Breast epithelium (tissue), 4 donors: ENCODE measurements around the gene CHCHD10. TPM values are rescaled to one million over a fixed set of nuclear protein-coding genes. Genes with fewer than 3 reads are reported as not detected.

Experiments
- DNase-seq, 2 donors: peaks; one replicate each; pipeline ENCODE4 v3.0.0-alpha.2; 2019; ENCODE audit warnings: low spot score in 2 of 2
- H3K27ac ChIP-seq, 2 donors: fragments of 200-600 bp; sonication (generic) in 1 of 2; one replicate each; pipeline ENCODE4 v1.5.1; 2016 to 2019; ENCODE audit warnings: mild to moderate bottlenecking in 1 of 2
- H3K27me3 ChIP-seq, 2 donors: fragments of 200-600 bp; sonication (generic) in 1 of 2; one replicate each; pipeline versions ENCODE4 v1.5.1 to v1.6.0; 2017 to 2019; ENCODE audit warnings: control low read depth in 1 of 2, mild to moderate bottlenecking in 1 of 2
- H3K36me3 ChIP-seq: fragments of 200-600 bp; one replicate; pipeline ENCODE4 v1.5.1; 2019
- H3K4me1 ChIP-seq, 2 donors: fragments of 200-600 bp; sonication (generic); one replicate each; pipeline ENCODE4 v1.5.1; 2016 to 2019; ENCODE audit warnings: control low read depth in 1 of 2
- H3K4me3 ChIP-seq, 3 donors: fragments of 200-600 bp; sonication (generic); 1 replicate in 2 of 3; 2 replicates in 1 of 3; pipeline ENCODE4 v1.5.1; 2016 to 2019; ENCODE audit warnings: mild to moderate bottlenecking in 3 of 3, moderate library complexity in 2 of 3
- H3K9me3 ChIP-seq, 2 donors: fragments of 200-600 bp; sonication (generic) in 1 of 2; one replicate each; pipeline ENCODE4 v1.5.1; 2016 to 2019; ENCODE audit warnings: control low read depth in 1 of 2
- POLR2A ChIP-seq: fragments of 450-650 bp; IDR thresholded peaks from one replicate; pipeline ENCODE4 v1.6.1; 2016; ENCODE audit warnings: antibody characterized with exemption, mild to moderate bottlenecking, moderate library complexity
- POLR2AphosphoS5 ChIP-seq, 3 donors: sonication (generic); formaldehyde crosslinking; IDR thresholded peaks; one replicate each; pipeline ENCODE4 v1.6.1; 2017; ENCODE audit warnings: antibody characterized with exemption in 3 of 3
- intact Hi-C: fragments of 100-400 bp; cut with DNase I; formaldehyde crosslinking; loops from one replicate; pipeline ENCODE4 v1.15.1; 2023; ENCODE audit warnings: low total_unique reads
- total RNA-seq, 3 donors: library from RNA; depleted of rRNA; stranded (reverse); fragments of >200 nt; gene quantifications; one replicate each; pipeline ENCODE4 v1.1.0, GENCODE V29; 2016
- TF ChIP-seq, protein P1 (sequence below), 3 donors: fragments of 450-650 bp; IDR thresholded peaks; one replicate each; pipeline ENCODE4 v1.5.1; 2016 to 2017; ENCODE audit warnings: antibody characterized with exemption in 3 of 3, mild to moderate bottlenecking in 3 of 3, moderate library complexity in 3 of 3

CHCHD10 gene
- total RNA-seq, 3 donors from 2014 or later: 5.6 to 22.8 (median 21.4) TPM

DNA sequence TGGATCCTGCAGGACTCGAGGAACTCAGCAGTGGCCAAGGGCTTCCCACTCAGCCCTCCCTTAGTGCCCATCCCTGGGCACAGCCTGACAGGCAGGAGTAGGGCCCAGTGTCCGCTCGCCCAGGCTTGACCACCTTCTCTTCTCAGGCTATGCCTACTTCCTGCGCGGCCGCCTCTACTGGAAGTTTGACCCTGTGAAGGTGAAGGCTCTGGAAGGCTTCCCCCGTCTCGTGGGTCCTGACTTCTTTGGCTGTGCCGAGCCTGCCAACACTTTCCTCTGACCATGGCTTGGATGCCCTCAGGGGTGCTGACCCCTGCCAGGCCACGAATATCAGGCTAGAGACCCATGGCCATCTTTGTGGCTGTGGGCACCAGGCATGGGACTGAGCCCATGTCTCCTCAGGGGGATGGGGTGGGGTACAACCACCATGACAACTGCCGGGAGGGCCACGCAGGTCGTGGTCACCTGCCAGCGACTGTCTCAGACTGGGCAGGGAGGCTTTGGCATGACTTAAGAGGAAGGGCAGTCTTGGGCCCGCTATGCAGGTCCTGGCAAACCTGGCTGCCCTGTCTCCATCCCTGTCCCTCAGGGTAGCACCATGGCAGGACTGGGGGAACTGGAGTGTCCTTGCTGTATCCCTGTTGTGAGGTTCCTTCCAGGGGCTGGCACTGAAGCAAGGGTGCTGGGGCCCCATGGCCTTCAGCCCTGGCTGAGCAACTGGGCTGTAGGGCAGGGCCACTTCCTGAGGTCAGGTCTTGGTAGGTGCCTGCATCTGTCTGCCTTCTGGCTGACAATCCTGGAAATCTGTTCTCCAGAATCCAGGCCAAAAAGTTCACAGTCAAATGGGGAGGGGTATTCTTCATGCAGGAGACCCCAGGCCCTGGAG, 15.7 kb upstream of the CHCHD10 start:
- DNase-seq: no peak
- Histone ChIP-seq H3K36me3 (no peaks in the 10 kb centered on the region), H3K27me3 (no peaks in the 10 kb centered on the region), H3K4me1 (peaks cover 3 to 5% of the 10 kb centered on the region in 2 donors), H3K9me3 (no peaks in the 10 kb centered on the region), H3K27ac (peak overlapping the region in 1 of 2 donors; percentile 20), H3K4me3 (no peak overlapping the region)
- no peak for TF ChIP-seq POLR2AphosphoS5 (IDR thresholded peaks at IDR 0.05)
- no peak for TF ChIP-seq POLR2A
- TF ChIP-seq, protein P1, sequence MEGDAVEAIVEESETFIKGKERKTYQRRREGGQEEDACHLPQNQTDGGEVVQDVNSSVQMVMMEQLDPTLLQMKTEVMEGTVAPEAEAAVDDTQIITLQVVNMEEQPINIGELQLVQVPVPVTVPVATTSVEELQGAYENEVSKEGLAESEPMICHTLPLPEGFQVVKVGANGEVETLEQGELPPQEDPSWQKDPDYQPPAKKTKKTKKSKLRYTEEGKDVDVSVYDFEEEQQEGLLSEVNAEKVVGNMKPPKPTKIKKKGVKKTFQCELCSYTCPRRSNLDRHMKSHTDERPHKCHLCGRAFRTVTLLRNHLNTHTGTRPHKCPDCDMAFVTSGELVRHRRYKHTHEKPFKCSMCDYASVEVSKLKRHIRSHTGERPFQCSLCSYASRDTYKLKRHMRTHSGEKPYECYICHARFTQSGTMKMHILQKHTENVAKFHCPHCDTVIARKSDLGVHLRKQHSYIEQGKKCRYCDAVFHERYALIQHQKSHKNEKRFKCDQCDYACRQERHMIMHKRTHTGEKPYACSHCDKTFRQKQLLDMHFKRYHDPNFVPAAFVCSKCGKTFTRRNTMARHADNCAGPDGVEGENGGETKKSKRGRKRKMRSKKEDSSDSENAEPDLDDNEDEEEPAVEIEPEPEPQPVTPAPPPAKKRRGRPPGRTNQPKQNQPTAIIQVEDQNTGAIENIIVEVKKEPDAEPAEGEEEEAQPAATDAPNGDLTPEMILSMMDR (IDR thresholded peaks at IDR 0.05): no peak
- intact Hi-C loops: no loop called here

- Histone ChIP-seq H3K36me3 (no peaks in the 10 kb centered on the region), H3K27me3 (no peaks in the 10 kb centered on the region), H3K4me1 (peaks cover 3 to 5% of the 10 kb centered on the region in 2 donors), H3K4me3 (no peak overlapping the region), H3K27ac (no peak overlapping the region), H3K9me3 (no peaks in the 10 kb centered on the region)
- TF ChIP-seq POLR2A (no peak), POLR2AphosphoS5 (IDR thresholded peaks at IDR 0.05) (no peak)
- TF ChIP-seq, protein P1 (IDR thresholded peaks at IDR 0.05): no peak
- no peak for DNase-seq
- intact Hi-C loops: no loop called here
Observed at GRCh38 chr22:23782703-23783102, 14.9 kb upstream of the CHCHD10 start.

DNA sequence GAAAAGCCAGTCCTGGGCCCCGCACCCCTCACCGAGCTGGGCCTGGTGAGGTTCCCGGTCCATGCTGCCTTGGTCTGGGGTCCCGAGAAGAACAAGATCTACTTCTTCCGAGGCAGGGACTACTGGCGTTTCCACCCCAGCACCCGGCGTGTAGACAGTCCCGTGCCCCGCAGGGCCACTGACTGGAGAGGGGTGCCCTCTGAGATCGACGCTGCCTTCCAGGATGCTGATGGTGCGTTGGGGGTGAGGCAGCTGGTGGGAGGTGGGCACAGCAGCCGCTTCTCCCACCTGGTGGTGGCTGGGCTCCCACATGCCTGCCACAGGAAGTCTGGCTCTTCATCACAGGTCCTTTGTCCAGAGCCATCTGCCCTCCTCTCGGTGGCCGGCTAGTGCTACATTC, 14.5 kb upstream of the CHCHD10 start:
- DNase-seq: no peak
- no peaks in the 10 kb centered on the region for H3K36me3 ChIP-seq
- no peak overlapping the region for H3K27ac ChIP-seq
- H3K9me3 ChIP-seq: no peaks in the 10 kb centered on the region
- TF ChIP-seq POLR2A (no peak), POLR2AphosphoS5 (IDR thresholded peaks at IDR 0.05) (no peak)
- TF ChIP-seq, protein P1 (IDR thresholded peaks at IDR 0.05): no peak
- intact Hi-C loops: no loop called here
- H3K4me1 ChIP-seq: peaks cover 3 to 5% of the 10 kb centered on the region in 2 donors
- no peak overlapping the region for H3K4me3 ChIP-seq
- H3K27me3 ChIP-seq: no peaks in the 10 kb centered on the region

GRCh38 chr22:23781511-23782183, 13.9 kb upstream of the CHCHD10 start:
- no peak overlapping the region for H3K27ac ChIP-seq
- no peaks in the 10 kb centered on the region for H3K27me3 ChIP-seq
- H3K9me3 ChIP-seq: no peaks in the 10 kb centered on the region
- DNase-seq: no peak
- no peaks in the 10 kb centered on the region for H3K36me3 ChIP-seq
- intact Hi-C loops: no loop called here
- no peak overlapping the region for H3K4me3 ChIP-seq
- TF ChIP-seq POLR2AphosphoS5 (IDR thresholded peaks at IDR 0.05) (no peak), POLR2A (no peak)
- TF ChIP-seq, protein P1 (IDR thresholded peaks at IDR 0.05): no peak
- H3K4me1 ChIP-seq: peaks cover 3 to 5% of the 10 kb centered on the region in 2 donors

- no peak for TF ChIP-seq POLR2A
- TF ChIP-seq POLR2AphosphoS5 (IDR thresholded peaks at IDR 0.05): no peak
- TF ChIP-seq, protein P1 (IDR thresholded peaks at IDR 0.05): no peak
- no peaks in the 10 kb centered on the region for H3K27me3 ChIP-seq
- H3K36me3 ChIP-seq: no peaks in the 10 kb centered on the region
- H3K4me3 ChIP-seq: no peak overlapping the region
- no peaks in the 10 kb centered on the region for H3K9me3 ChIP-seq
- H3K4me1 ChIP-seq: peaks cover 0 to under 1% of the 10 kb centered on the region in 2 donors
- DNase-seq: no peak
- intact Hi-C loops: no loop called here
- H3K27ac ChIP-seq: no peak overlapping the region
Observed at GRCh38 chr22:23781065-23781464, 13.3 kb upstream of the CHCHD10 start.
